HepG2 (cell line): ENCODE data around the gene C16orf54. TPM values are rescaled to one million over a fixed set of nuclear protein-coding genes. Genes with fewer than 3 reads are reported as not detected.

ENCODE experiments used
- CREB1 ChIP-seq, 2 experiments: fragments of 450-650 bp in 1 of 2; IDR thresholded peaks; 2 replicates each; pipeline ENCODE4 v1.6.1; 2016 to 2017; ENCODE audit warnings: control low read depth in 1 of 2, mild to moderate bottlenecking in 1 of 2, missing compliant biosample characterization in 1 of 2, missing genetic modification characterization in 1 of 2
- GFI1 ChIP-seq: sonication (generic); formaldehyde crosslinking; IDR thresholded peaks from 2 replicates; pipeline ENCODE4 v1.5.0; 2020; ENCODE audit warnings: missing genetic modification reagents, mild to moderate bottlenecking, borderline replicate concordance
- HNF4A ChIP-seq: sonication (generic); formaldehyde crosslinking; IDR thresholded peaks from 2 replicates; pipeline ENCODE4 v1.4.0; 2020; ENCODE audit warnings: missing genetic modification reagents
- JUN ChIP-seq: sonication (generic); formaldehyde crosslinking; IDR thresholded peaks from 2 replicates; pipeline ENCODE4 v1.4.0; 2020; ENCODE audit warnings: mild to moderate bottlenecking, missing genetic modification reagents
- PHF8 ChIP-seq: sonication (generic); formaldehyde crosslinking; IDR thresholded peaks from 2 replicates; pipeline ENCODE4 v1.5.0; 2020; ENCODE audit warnings: missing genetic modification reagents
- SALL1 ChIP-seq: sonication (generic); formaldehyde crosslinking; IDR thresholded peaks from 2 replicates; pipeline ENCODE4 v1.8.0; 2022; ENCODE audit warnings: mild to moderate bottlenecking, missing genetic modification reagents
- TEAD3 ChIP-seq: optimal IDR thresholded peaks from 2 replicates; pipeline ENCODE3; 2016; ENCODE audit warnings: borderline replicate concordance
- YEATS2 ChIP-seq: sonication (generic); formaldehyde crosslinking; IDR thresholded peaks from 2 replicates; pipeline ENCODE4 v1.4.0; 2020; ENCODE audit warnings: missing genetic modification reagents, borderline replicate concordance
- YEATS4 ChIP-seq: sonication (generic); formaldehyde crosslinking; IDR thresholded peaks from 2 replicates; pipeline ENCODE4 v1.4.0; 2020; ENCODE audit warnings: missing genetic modification reagents, borderline replicate concordance
- YY1 ChIP-seq: IDR thresholded peaks from 2 replicates; pipeline ENCODE4 v1.6.1; 2011; ENCODE audit warnings: low read length, low read depth, moderate library complexity, mild to moderate bottlenecking; ENCODE audit not compliant: insufficient read depth, insufficient replicate concordance
- ZNF282 ChIP-seq: fragments of 450-650 bp; IDR thresholded peaks from 2 replicates; pipeline ENCODE4 v1.6.1; 2018; ENCODE audit not compliant: partially characterized antibody
- ZNF331 ChIP-seq: sonication (generic); formaldehyde crosslinking; IDR thresholded peaks from 2 replicates; pipeline ENCODE4 v1.4.0; 2020; ENCODE audit warnings: missing genetic modification reagents
- ZNF597 ChIP-seq: sonication (generic); formaldehyde crosslinking; IDR thresholded peaks from 2 replicates; pipeline ENCODE4 v1.5.0; 2020; ENCODE audit warnings: missing genetic modification reagents
- ZNF614 ChIP-seq: IDR thresholded peaks from 2 replicates; pipeline ENCODE4 v1.6.1; 2018; ENCODE audit warnings: missing biosample characterization, missing genetic modification reagents, inconsistent platforms, borderline replicate concordance
- ZSCAN9 ChIP-seq: IDR thresholded peaks from 2 replicates; pipeline ENCODE4 v1.6.1; 2016; ENCODE audit warnings: borderline replicate concordance
- polyA plus RNA-seq, 8 experiments: library from polyadenylated mRNA; depleted of rRNA in 3 of 8; stranded (reverse) in 7 of 8; unstranded in 1 of 8; fragments of >200 nt; fragmentation: Illumina TruSeq in 4 of 8; extraction: Trizol in 4 of 8; gene quantifications; 2 replicates each; pipeline versions ENCODE4 v1.2.1 to v1.2.3, GENCODE V29; 2011 to 2016; ENCODE audit warnings: low read depth in 4 of 8, missing spikeins in 1 of 8, mixed read lengths in 1 of 8; ENCODE audit not compliant: insufficient read depth in 1 of 8
- total RNA-seq, 5 experiments: library from RNA; depleted of rRNA; stranded (reverse); fragments of >200 nt; fragmentation: Illumina TruSeq; extraction: Trizol; gene quantifications; 2 replicates each; pipeline ENCODE4 v1.2.3, GENCODE V29; 2016; ENCODE audit warnings: low read depth in 1 of 5
- TF ChIP-seq, protein P1 (sequence below): IDR thresholded peaks from 2 replicates; pipeline ENCODE4 v1.6.1; 2016; ENCODE audit warnings: low read depth, missing genetic modification reagents, missing compliant biosample characterization
- TF ChIP-seq, protein P2 (sequence below): sonication (generic); formaldehyde crosslinking; IDR thresholded peaks from 2 replicates; pipeline ENCODE4 v1.8.0; 2022; ENCODE audit warnings: missing genetic modification reagents, mild to moderate bottlenecking, inconsistent platforms, borderline replicate concordance

Gene C16orf54
- total and polyA plus RNA-seq, 2 of the 13 experiments (the other 11 are each of a cell fraction or from before 2014, with no cell fraction given): not detected

DNA sequence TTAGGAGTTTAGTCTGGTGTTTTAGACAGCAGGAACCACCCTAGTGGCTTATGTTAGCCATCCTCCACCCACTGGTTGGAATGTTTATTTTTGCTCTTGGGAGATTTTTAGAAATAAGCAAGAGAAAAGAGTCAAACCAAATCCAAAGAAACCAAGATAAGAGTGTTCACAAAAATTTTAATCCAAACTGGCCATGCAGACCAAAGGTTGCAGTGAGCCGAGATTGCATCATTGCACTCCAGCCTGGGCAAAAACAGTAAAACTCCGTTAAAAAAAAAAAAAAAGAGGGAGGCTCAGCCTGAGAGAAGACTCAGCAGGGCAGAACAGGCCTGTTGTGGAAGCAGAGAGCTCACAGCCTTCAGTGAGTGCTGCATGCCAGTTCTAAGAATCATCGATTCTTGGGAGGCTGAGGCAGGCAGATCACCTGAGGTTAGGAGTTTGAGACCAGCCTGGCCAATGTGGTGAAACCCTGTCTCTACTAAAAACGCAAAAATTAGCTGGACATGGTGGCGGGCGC is 12.2 kb upstream of the C16orf54 start (continued):
- TF ChIP-seq, protein P1, sequence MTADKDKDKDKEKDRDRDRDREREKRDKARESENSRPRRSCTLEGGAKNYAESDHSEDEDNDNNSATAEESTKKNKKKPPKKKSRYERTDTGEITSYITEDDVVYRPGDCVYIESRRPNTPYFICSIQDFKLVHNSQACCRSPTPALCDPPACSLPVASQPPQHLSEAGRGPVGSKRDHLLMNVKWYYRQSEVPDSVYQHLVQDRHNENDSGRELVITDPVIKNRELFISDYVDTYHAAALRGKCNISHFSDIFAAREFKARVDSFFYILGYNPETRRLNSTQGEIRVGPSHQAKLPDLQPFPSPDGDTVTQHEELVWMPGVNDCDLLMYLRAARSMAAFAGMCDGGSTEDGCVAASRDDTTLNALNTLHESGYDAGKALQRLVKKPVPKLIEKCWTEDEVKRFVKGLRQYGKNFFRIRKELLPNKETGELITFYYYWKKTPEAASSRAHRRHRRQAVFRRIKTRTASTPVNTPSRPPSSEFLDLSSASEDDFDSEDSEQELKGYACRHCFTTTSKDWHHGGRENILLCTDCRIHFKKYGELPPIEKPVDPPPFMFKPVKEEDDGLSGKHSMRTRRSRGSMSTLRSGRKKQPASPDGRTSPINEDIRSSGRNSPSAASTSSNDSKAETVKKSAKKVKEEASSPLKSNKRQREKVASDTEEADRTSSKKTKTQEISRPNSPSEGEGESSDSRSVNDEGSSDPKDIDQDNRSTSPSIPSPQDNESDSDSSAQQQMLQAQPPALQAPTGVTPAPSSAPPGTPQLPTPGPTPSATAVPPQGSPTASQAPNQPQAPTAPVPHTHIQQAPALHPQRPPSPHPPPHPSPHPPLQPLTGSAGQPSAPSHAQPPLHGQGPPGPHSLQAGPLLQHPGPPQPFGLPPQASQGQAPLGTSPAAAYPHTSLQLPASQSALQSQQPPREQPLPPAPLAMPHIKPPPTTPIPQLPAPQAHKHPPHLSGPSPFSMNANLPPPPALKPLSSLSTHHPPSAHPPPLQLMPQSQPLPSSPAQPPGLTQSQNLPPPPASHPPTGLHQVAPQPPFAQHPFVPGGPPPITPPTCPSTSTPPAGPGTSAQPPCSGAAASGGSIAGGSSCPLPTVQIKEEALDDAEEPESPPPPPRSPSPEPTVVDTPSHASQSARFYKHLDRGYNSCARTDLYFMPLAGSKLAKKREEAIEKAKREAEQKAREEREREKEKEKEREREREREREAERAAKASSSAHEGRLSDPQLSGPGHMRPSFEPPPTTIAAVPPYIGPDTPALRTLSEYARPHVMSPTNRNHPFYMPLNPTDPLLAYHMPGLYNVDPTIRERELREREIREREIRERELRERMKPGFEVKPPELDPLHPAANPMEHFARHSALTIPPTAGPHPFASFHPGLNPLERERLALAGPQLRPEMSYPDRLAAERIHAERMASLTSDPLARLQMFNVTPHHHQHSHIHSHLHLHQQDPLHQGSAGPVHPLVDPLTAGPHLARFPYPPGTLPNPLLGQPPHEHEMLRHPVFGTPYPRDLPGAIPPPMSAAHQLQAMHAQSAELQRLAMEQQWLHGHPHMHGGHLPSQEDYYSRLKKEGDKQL: no peak
- TF ChIP-seq GFI1 (CRISPR knock-in tag) (peak; percentile 86), ZNF597 (CRISPR knock-in tag) (no peak), CREB1 (IDR thresholded peaks at IDR 0.05) (no peak), CREB1 (CRISPR knock-in tag; IDR thresholded peaks at IDR 0.05) (0 out of 2 replicates have a peak, but pooled peaks have one; percentile 43), JUN (CRISPR knock-in tag) (no peak), ZNF282 (no peak), ZSCAN9 (CRISPR knock-in tag) (peak; percentile 61; the same call in 1 of the 2 replicates), TEAD3 (CRISPR knock-in tag) (peak; percentile 86), HNF4A (CRISPR knock-in tag) (peak; percentile 90), YEATS4 (CRISPR knock-in tag) (0 out of 2 replicates have a peak, but pooled peaks have one; percentile 20), ZNF614 (CRISPR knock-in tag) (0 out of 2 replicates have a peak, but pooled peaks have one; percentile 27), ZNF331 (CRISPR knock-in tag) (peak; percentile 46; the same call in 1 of the 2 replicates), SALL1 (CRISPR knock-in tag) (peak; percentile 42), YEATS2 (CRISPR knock-in tag) (peak; percentile 26; the same call in 1 of the 2 replicates), PHF8 (CRISPR knock-in tag) (no peak), YY1 (no peak)
- TF ChIP-seq, protein P2, sequence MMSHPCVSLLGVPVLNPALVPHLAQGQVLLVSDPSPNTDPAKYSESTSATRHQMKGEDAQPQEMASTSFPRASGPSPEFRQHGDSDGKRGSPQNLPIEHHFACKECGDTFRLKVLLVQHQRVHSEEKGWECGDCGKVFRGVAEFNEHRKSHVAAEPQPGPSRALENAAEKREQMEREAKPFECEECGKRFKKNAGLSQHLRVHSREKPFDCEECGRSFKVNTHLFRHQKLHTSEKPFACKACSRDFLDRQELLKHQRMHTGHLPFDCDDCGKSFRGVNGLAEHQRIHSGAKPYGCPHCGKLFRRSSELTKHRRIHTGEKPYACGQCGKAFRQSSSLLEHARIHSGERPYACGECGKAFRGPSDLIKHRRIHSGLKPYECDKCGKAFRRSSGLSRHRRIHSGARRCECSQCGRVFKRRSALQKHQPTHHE: 0 out of 2 replicates have a peak, but pooled peaks have one; percentile 22
